Measurements from ENCODE around the gene INHBE.

The INHBE gene

GRCh38 chr12:57461917-57462250 lies 6.8 kb downstream of the INHBE start:
- no peak for DNase-seq

GRCh38 chr12:57462251-57462911 lies 7.3 kb downstream of the INHBE start:
- DNase-seq = peak; percentile 85

- no peak for DNase-seq
Measured at GRCh38 chr12:57462912-57463253, 7.8 kb downstream of the INHBE start.

GRCh38 chr12:57464569-57464968 lies 9.5 kb downstream of the INHBE start:
- no peak for DNase-seq

GRCh38 chr12:57465030-57465746 lies 10.1 kb downstream of the INHBE start:
- no peak for DNase-seq

DNA sequence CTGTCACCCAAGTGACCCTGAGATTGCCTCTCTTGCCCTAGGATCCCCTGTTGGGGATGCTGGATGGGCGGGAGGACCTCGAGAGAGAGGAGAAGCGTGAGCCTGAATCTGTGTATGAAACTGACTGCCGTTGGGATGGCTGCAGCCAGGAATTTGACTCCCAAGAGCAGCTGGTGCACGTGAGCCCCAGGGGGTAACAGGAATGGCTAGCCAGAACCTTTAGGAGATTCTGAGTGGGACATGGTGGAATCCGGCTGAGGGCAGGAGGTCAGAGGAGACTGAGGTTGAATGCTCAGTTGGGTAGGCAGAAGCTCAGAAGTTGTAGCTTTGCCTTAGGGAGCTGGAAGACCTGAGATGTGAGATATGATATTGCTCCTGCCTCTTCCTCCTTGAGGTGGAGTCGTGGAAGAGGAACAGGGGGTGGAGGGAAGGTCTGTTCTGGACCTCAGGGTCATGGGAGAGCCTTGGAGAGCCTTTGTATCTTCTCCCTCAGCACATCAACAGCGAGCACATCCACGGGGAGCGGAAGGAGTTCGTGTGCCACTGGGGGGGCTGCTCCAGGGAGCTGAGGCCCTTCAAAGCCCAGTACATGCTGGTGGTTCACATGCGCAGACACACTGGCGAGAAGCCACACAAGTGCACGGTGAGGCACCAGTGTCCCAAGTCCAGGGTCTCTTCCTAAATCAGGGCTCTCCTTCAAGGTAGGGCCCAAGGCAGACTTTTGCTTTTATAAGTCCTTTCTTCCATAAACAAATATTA lies 10.8 kb downstream of the INHBE start:
- no peak for DNase-seq

- no peak for DNase-seq
Measured at GRCh38 chr12:57467212-57467874, 12.2 kb downstream of the INHBE start.

DNA sequence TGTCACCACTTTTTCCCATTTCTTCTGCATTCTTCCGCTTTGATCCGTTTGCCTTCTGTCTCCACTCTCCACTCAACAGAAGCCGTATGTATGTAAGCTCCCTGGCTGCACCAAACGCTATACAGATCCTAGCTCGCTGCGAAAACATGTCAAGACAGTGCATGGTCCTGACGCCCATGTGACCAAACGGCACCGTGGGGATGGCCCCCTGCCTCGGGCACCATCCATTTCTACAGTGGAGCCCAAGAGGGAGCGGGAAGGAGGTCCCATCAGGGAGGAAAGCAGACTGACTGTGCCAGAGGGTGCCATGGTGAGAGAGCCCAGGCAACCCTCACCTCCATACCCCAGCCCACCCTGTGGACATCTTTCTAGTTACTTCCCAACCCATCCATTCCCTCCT lies 12.8 kb downstream of the INHBE start:
- no peak for DNase-seq

DNA sequence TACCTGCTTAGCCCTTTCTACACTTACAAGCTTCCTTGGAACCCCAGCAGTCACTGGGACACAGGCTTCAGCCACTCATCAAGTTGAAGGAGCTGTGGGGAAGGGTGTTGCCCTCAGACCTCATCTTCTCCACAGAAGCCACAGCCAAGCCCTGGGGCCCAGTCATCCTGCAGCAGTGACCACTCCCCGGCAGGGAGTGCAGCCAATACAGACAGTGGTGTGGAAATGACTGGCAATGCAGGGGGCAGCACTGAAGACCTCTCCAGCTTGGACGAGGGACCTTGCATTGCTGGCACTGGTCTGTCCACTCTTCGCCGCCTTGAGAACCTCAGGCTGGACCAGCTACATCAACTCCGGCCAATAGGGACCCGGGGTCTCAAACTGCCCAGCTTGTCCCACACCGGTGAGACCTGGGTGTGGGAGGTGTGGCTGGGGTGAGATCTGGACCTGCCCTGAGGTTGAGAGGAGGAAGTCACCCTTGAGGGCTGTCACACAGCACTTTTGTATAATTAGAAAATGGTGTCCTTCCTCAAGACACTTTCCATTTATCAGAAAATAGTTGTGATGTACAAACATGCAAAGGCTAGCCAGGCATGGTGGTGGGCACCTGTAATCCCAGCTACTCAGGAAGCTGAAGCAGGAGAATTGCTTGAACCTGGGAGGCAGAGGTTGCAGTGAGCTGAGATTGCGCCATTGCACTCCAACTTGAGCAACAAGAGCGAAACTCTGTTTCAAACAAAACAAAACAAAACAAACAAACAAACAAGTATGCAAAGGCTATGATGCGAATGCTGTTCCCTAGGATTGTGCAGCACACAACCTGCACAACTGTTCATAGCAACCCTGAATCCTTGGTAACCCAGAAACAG lies 14.4 kb downstream of the INHBE start:
- DNase-seq = no peak

DNA sequence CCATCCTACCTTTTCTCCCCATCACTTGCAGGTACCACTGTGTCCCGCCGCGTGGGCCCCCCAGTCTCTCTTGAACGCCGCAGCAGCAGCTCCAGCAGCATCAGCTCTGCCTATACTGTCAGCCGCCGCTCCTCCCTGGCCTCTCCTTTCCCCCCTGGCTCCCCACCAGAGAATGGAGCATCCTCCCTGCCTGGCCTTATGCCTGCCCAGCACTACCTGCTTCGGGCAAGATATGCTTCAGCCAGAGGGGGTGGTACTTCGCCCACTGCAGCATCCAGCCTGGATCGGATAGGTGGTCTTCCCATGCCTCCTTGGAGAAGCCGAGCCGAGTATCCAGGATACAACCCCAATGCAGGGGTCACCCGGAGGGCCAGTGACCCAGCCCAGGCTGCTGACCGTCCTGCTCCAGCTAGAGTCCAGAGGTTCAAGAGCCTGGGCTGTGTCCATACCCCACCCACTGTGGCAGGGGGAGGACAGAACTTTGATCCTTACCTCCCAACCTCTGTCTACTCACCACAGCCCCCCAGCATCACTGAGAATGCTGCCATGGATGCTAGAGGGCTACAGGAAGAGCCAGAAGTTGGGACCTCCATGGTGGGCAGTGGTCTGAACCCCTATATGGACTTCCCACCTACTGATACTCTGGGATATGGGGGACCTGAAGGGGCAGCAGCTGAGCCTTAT lies 15.3 kb downstream of the INHBE start:
- DNase-seq = no peak

- no peak for DNase-seq
Measured at GRCh38 chr12:57470970-57471656, 16.0 kb downstream of the INHBE start.

GRCh38 chr12:57471661-57472060 lies 16.6 kb downstream of the INHBE start:
- DNase-seq = no peak

DNA sequence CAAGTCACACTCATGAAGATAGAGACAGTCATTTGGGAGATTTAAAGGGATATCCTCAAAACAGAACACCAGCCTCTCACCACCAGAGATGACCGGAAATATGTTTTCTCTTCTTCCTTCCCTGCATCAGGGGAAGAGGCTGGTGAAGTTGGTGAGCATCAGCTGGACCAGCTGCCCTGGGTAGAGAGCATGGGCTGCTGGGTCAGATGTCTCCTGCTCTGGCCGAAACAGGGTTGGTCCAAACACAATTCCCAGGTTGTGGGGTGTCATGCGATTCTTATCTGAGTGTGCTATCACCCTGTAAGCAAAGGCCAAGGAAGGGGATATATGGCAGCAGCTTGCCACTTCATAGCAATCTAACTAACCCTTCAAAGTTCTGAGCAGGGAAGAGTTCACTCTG lies 17.3 kb downstream of the INHBE start:
- DNase-seq = no peak

- DNase-seq = no peak
Measured at GRCh38 chr12:57473392-57473791, 18.3 kb downstream of the INHBE start.

DNA sequence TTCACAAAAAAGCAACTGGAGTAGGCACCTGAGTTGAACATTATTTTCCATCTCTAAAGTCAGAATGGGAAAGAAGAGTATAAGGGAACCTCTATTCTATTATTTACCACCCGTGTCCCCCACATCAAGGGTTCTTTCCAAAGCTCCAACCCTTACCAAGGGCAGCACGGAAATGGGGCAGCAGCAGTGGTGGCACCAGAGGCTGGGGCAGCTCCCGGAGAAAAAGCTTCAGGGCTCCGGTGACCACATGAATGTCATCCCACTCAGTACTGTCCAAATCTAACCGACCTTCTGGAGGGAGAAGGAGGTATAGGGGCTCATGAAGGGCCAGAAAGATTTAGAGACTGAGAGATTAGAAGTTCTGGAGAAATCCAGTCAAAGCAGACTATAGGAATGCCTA lies 18.8 kb downstream of the INHBE start:
- no peak for DNase-seq

DNA sequence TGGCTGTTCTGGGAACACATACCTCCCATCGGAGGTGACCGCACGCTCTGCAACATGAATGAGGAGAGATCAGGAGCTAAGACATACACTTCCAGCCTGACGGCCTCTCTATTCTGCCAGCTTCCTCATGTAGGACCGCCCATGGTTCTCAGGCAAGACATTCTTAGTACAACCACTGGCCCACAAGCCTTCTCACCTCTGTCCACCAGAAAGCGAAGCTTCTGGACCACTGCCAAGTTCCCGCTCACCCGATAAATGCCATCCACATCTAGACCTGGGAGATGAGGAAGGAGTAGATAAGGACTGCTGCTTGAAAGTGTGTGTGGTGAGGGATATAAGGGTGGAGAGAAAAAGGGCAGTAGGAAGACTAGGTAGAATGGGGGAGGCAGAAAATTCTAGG lies 19.3 kb downstream of the INHBE start:
- no peak for DNase-seq

- no peak for DNase-seq
Measured at GRCh38 chr12:57474862-57475261, 19.8 kb downstream of the INHBE start.

- no peak for DNase-seq
Measured at GRCh38 chr12:57475271-57476161, 20.4 kb downstream of the INHBE start.

DNA sequence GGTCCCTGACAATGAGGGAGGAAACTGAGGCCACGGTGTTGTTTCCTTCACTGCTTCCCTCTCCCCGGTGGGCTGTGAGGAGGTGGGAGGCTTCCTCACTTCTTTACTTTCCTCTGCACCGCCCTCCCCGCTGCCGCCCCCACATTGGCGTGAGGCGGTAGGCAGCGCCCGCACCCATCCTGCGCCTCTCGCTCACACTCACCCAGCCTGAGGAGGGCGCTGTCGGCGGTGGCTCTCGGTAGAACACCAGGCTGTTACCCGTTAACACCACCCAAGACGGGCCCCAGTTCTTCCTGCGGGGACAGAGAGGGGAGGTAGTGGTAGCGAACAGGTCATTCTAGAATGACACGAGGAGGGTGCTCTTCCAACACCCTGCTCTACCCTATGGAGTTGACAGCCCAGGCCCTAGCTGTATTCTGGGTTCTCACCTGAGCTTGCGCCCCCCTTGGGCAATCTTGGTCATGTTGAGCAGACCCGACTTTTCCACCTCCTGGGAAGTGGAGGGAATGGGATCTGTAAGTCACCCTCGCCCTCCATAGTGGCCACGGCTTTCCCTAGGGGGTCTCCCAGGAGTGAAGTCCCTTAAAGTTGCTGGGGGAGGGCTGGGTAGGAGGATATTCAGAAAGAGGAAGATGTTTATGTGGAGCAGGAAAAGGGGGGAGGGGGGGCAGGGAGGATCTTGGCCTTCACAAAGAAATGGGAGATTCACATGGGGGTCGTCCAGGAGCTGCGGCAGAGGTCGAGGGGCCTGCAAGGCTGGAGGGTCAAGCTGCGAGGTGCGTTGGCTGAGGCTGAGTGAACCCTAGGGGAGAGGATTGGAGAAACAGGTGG lies 21.3 kb downstream of the INHBE start:
- peak; percentile 61 for DNase-seq

All from suppressor macrophage treated with lipopolysaccharide for 4 hours (primary cell).